ENCODE data around the gene FAM181B.

FAM181B gene

DNA sequence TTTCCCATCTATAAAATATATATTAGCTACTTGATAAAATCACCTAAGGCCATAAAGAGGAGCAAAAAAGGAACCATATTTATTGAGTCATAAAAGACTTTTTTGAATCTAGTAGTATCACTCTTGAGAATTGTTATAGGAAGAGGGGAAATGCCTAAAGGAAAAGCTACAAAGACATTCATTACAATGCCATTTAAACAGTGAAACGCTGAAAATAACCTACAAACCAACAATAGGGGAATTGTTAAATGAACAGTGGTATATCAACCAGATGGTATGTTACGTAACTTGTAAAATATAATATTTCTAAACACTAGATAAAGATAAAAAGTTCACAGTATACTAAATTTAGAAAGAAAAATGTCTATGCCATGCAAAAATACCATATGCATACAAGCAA is 47.5 kb downstream of the FAM181B start:
- H3K4me3 ChIP-seq (ENCODE audit: low read depth, low read length), result no peak overlapping the region

DNA sequence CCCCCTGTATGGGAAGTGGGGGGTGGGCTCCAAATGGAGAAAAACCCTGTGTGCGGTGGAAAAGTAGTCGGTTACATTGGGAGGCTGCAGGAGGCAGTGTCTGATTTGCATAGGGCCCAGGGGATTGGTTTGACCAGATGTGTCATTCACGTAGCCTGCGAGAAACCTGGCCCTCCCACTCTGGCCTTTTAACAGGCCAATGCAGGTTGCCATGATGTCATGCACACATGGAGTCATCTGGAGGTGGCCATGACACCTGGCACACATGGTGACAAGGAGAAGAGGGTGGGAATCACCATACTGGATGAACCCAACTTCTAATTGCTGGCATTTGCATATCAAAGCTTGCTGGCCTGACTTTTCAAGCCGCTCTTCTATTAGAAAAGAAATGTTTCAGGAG is 50.6 kb downstream of the FAM181B start:
- no peak overlapping the region for H3K4me3 ChIP-seq (ENCODE audit: low read depth, low read length)

DNA sequence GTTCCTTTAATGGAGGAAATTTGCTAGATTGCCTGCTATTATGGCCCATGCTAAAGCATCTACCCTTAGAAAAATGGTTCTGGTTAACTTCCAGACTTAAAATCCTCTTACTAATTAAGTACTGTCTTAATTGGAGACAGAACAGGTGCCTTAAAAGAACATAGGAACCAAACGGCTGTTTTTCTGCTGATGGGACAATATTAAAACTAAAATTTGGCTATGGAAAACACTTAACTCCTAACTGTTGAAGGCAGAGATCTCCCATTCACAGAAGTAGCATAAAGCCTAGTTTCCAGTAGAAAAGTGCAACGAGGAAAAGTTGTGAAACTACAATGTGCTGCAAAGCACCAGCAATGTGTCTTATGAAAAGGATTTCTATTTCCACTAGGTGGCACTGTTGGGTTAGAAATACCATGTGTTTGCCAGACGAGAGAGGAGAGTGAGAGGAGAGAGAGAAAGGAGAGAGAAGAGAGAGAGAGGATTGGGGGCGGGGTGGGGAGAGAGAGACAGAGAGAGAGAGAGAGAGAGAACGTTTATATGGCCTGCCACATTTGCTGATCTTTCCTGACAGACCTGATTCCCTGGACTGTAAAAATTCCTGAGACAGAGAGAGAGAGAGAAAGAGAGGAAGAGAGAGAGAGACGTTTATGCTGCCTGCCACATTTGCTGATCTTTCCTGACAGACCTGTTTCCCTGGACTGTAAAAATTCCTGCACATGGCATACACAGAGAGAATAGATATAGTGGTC is 51.5 kb downstream of the FAM181B start:
- no peak overlapping the region for H3K4me3 ChIP-seq (ENCODE audit: low read depth, low read length)

DNA sequence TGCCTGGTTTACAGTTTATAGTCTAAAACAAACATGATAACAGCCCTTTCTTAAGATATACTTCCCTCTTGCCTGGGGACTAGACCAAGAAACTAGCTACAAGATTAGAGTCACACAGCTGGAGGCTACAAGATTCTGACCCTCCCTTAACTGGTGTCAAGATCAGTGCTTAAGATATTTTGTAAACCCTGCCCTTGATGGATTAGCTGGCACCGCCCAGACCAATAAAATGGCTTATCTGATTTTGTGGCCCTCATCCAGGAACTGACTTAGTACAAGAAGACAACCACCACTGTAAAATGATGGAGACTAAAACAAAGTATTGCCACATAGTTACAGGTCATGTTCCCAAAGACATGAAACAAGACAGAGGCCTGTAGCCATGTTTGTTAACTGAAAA is 53.4 kb downstream of the FAM181B start:
- H3K4me3 ChIP-seq (ENCODE audit: low read depth, low read length), result no peak overlapping the region
